HS-27A (cell line): ENCODE data around the gene CNNM4.

Experiments
- DNase-seq: peaks from one replicate; pipeline ENCODE4 v3.0.0-alpha.2; 2012; ENCODE audit warnings: low read depth, missing footprints

Gene CNNM4

GRCh38 chr2:96760036-96760985 lies at the start of gene CNNM4:
CNNM4 (plus strand) TSS chr2:96760902; CDS start chr2:96761000, 98 bp downstream.
- DNase-seq: peak; percentile 65

- DNase-seq: no peak
These were observed 49.7 kb upstream of the CNNM4 start for GRCh38 chr2:96710985-96711384.

- DNase-seq: no peak
These were observed 45.0 kb upstream of the CNNM4 start for GRCh38 chr2:96715658-96716057.

GRCh38 chr2:96716388-96716787 lies 44.3 kb upstream of the CNNM4 start:
- no peak for DNase-seq

- no peak for DNase-seq
These were observed 34.6 kb upstream of the CNNM4 start for GRCh38 chr2:96726131-96726530.

GRCh38 chr2:96727431-96727830 lies 33.3 kb upstream of the CNNM4 start:
- no peak for DNase-seq

GRCh38 chr2:96729748-96730147 lies 31.0 kb upstream of the CNNM4 start:
- no peak for DNase-seq

GRCh38 chr2:96730212-96730611 lies 30.5 kb upstream of the CNNM4 start:
- DNase-seq: no peak

GRCh38 chr2:96733931-96734330 lies 26.8 kb upstream of the CNNM4 start:
- no peak for DNase-seq

GRCh38 chr2:96734880-96735583 lies 25.7 kb upstream of the CNNM4 start:
- DNase-seq: no peak

GRCh38 chr2:96737251-96737650 lies 23.5 kb upstream of the CNNM4 start:
- DNase-seq: no peak

GRCh38 chr2:96737831-96738230 lies 22.9 kb upstream of the CNNM4 start:
- no peak for DNase-seq

- DNase-seq: no peak
These were observed 21.5 kb upstream of the CNNM4 start for GRCh38 chr2:96739076-96739632.

- peak; percentile 86 for DNase-seq
These were observed 20.9 kb upstream of the CNNM4 start, which contains the start of gene LMAN2L for GRCh38 chr2:96739633-96740428. LMAN2L (minus strand) TSS chr2:96740064; CDS start chr2:96740040, 24 bp downstream.

GRCh38 chr2:96747061-96747617 lies 13.6 kb upstream of the CNNM4 start:
- DNase-seq: no peak

GRCh38 chr2:96751800-96752199 lies 8.9 kb upstream of the CNNM4 start:
- no peak for DNase-seq

- no peak for DNase-seq
These were observed 6.9 kb upstream of the CNNM4 start for GRCh38 chr2:96753661-96754282.

- DNase-seq: no peak
These were observed 6.4 kb upstream of the CNNM4 start for GRCh38 chr2:96754317-96754716.

- DNase-seq: no peak
These were observed 3.8 kb upstream of the CNNM4 start for GRCh38 chr2:96756788-96757476.

GRCh38 chr2:96757477-96757860 lies 3.2 kb upstream of the CNNM4 start:
- no peak for DNase-seq
